ENCODE data around the gene C11orf68.
"Not testable (repeated sequence)": the region's sequence is repeated elsewhere in the genome, so short reads cannot be mapped to it uniquely, and the experiment has no call there.

C11orf68 gene

DNA sequence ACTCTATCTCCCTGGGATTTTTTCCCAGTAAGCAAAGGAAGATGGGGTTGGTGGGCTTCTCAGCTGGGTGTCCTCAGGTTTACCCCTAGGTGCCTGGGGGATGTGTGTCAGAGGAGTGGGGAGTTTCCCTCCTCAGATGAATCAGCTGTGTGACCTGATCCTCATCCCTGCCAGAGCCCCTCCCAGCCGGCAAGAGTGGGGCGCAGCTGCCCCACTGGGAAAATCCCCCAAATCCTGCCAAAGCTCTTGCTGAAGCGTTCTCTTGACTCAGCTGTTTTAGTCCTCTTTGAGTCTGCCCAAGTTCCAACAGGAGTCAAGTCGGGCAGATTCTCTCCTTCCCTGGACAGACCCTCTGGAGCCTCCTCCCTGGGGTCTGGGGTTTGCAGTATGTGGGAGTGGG, 6.0 kb downstream of the C11orf68 start:
- DNase-seq (ENCODE audit: low read depth) = no peak

- DNase-seq (ENCODE audit: low read depth) = no peak
Measured at GRCh38 chr11:65911682-65912568, 6.9 kb downstream of the C11orf68 start.

GRCh38 chr11:65907878-65908277, 11.0 kb downstream of the C11orf68 start:
- no peak for DNase-seq (ENCODE audit: low read depth)

GRCh38 chr11:65906602-65907001, 12.3 kb downstream of the C11orf68 start:
- no peak for DNase-seq (ENCODE audit: low read depth)

- no peak for DNase-seq (ENCODE audit: low read depth)
Measured at GRCh38 chr11:65903715-65904114, 15.1 kb downstream of the C11orf68 start.

DNA sequence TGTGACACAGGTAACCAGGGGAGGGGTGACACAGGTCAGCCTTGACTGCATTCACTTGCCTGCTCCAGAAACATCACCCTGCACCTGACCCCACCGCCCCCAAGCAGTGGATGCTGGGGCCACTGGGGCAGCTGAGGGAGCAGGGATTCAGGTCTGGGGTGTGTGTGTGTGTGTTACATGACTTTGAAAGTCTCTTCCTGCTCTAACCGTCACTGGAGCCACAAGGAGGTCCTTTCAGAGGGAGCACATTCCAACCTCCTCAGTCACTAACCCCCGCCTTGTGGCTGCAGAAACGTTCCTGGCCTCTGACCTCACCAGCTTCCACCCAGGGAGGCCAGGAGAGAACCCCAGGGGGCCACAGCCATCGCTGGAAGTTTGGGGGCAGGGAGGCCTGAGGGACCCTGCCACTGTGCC, 15.8 kb downstream of the C11orf68 start:
- DNase-seq (ENCODE audit: low read depth) = no peak

GRCh38 chr11:65900899-65901180, 18.0 kb downstream of the C11orf68 start:
- no peak for DNase-seq (ENCODE audit: low read depth)

DNA sequence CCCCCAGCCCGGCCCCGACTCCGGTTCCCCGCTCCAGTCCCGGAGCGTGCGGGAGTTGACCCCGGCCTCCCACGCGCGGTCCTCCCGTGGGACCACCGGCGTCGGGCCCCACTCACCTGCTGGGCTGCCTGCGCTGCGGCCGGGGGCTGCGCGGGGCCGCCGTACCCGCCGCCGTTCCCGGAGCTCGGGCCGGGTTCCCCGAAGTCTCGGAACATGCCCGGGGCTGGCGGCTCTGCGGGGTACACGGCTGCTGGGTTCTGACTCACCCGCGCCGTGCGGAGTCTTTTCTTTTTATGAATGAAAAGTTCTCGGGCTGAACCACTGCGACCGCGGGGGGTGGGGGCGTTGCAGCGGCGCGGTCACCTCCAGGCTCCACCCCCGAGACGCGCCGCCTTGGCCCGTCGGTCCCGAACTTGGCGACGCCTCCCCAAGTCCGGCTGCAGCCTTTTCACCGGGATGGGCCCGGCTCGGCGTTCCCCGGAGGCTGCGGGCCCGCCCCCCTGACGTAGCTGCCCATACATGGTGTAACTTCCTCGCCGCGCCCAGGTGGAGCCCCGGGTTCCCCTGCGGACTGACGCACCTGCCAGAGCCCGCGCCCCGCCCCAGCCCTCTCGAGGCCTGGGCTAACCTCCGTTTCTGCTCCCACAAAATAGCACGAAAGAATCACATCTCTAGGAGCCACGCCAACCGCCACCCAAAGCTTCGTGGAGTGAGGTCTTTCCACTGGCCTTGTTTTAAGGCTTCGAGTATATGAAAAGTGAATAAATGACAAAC, 18.6 kb downstream of the C11orf68 start, which contains the start of gene FOSL1:
Gene FOSL1 (minus strand): TSS at position 264 of the 774 bp plus-strand sequence. CDS start 49 bp downstream, at position 215.
- peak; percentile 84 for DNase-seq (ENCODE audit: low read depth)

DNA sequence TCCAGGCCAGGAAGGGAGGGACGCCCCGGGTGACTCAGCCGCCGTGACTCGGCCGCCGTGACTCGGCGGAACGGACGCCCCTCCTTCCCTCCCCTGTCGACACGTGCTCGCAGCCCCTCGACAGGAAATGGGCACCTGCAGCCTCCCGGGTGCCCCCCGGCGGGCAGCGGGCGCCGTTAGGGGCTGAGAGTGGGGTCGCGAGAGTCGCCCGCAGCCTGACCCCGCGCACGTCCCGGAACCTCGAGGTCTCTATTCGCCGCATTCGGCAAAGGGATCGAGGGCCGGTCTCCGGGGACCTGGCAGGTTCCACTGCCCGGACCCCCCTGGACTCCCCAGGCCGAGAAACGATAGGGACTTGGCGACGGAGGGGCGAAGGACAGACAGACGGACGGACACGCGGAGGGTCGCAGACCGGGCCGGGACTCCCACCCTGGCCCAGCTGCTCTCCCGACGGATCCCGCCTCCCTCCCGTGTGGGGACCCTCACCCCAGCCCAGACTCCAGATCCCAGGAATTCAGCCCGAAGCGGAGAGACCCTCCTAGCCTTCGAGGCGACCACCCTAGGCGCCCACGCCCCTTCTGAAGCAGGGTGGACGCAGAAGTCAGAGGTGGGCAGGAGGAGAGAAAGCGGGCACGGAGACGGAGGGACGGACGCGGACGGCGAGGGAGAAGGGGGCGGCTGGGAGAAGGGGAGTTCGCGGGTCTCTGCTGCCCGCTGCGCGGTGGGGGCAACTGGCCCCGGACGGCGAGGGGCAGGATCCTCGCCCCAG, 19.3 kb downstream of the C11orf68 start:
- peak; percentile 52 for DNase-seq (ENCODE audit: low read depth)

DNA sequence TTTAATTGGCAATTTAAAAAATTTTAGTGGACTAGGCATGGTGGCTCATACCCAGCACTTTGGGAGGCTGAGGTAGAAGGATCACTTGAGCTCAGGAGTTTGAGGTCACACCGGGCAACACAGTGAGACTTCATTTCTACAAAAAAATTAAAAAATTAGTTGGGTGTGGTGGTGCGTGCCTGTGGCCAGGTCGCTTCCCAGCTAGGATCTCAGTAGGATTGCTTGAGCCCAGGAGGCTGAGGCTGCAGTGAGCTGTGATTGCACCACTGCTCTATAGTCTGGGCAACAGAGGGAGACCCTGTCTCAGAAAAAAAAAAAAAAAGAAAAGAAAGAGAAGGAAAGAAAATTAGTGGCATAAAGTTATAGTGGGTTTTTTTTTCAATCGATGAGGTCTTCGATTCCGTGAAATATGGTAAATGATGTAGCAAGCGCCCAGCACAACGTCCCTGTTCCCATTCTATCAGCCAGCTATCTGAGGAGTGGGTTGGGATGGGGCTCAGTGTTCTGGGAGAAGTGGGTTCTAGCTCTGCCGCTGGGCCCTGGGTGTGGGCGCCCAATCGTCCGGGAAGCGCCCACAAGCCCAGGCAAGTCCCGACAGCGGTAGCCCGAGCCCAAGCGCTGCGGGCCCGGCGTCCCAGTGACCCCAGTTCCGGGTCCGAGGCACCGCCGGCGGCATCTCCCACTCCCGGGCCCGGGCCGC, 20.1 kb downstream of the C11orf68 start:
- no peak for DNase-seq (ENCODE audit: low read depth)

DNA sequence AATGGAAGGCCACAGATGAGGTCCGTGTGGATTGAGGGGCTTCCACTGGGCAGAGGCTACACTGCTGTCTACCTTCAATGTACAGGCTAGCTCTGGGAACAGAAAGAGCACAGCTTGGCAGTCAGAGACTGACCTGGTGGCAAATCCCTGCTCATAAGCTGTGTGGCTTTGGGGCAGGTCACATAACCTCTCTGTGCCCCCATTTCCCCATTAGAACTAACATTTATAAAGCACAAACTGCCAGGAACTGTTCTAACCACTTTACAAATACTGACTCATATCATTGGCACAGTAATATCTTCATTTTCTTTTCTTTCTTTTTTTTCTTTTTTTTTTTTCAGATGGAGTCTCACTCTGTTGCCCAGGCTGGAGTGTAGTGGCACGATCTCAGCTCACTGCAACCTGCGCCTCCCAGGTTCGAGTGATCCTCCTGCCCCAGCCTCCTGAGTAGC, 21.8 kb downstream of the C11orf68 start:
- DNase-seq (ENCODE audit: low read depth) = no peak

DNA sequence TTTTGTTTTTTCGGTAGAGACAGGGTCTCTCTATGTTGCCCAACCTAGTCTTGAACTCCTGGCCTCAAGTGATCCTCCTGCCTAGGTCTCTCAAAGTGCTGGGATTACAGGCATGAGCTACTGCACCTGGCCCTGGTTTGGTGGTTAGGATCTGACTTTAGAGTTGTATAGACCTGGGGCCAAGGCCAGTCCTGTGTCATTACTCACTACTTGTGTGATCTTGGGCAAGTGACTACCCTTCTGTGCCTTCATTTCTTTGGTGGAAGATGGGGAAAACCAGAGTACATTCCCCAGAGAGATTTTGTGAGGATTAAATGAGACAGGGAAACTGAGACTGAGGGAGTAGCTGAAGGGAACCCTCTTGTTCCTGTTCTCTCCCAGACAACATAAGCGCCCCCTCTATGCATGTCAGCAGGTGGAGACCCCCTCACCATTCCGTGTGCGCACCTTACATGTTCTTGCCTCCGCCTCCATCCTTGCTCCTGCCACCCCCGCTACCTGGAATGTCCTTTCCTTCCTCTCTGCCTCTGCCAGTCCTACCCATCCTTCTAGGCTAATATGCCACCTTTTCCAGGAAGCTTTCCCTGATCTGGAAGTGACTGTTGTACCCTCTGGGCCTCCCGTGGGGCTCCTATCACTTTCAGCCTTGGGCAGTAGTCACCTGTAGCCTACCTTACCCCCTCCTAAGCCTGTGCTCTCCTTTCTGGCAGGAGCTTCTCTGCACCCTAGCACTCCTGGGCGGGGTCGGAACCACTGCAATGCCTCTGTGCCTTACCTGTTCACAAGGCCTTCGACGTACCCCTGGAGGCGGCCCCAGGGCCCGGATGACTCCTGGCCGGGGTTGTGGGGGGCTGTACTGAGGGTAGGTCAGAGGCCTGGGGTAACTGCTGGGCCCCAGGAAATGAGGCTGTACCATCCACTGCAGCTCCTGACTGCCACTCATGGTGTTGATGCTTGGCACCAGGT, 22.5 kb downstream of the C11orf68 start:
- no peak for DNase-seq (ENCODE audit: low read depth)

DNA sequence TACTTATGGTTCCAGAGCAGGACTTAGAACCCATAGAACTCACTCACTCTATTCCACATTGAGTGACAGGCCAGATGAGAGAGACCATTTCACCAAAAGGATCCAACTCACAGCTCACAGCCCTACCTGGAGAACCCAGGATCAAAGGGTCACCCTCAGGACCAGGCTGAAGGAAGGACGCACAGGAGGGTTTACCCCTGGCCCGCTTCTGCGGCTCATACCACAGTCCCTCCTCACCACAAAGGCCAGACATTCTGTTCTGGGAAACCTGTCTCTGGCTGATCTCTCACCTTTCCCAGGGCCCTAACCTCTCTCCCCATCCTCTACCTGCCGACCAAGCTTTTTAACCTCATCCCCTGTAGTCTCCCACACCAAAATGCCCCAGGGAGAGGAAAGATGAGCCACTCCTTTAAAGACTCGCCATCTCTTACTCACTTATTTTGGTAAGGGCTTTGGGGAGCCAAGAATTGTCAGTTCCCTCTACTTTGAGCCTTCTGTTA, 23.3 kb downstream of the C11orf68 start:
- no peak for DNase-seq (ENCODE audit: low read depth)

DNA sequence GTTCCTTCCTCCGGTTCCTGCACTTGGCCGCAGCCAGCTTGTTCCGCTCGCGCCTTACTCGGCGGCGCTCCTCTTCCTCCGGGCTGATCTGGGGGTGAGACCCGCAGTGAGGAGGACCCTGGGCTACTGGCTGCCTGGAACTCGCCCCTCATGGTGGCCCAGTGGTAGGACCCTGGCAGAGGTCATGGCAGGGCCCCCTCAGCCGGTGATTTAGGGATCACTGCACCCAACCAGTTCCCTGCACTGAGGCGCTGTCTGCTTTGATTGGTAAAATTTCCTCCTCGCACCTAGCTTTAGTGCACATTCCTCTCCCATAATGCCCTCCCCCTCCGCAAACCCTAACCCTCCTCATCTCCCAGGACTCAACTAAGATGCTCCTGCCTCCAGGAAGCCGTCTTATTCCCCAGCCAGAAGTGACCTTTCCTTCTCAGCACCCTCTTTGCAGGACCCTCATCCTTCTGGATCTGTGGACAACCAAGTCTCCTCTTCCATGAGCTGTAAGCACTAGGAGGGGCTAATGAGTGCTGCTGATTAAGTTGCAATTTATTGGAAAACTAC, 24.7 kb downstream of the C11orf68 start:
- DNase-seq (ENCODE audit: low read depth) = no peak

DNA sequence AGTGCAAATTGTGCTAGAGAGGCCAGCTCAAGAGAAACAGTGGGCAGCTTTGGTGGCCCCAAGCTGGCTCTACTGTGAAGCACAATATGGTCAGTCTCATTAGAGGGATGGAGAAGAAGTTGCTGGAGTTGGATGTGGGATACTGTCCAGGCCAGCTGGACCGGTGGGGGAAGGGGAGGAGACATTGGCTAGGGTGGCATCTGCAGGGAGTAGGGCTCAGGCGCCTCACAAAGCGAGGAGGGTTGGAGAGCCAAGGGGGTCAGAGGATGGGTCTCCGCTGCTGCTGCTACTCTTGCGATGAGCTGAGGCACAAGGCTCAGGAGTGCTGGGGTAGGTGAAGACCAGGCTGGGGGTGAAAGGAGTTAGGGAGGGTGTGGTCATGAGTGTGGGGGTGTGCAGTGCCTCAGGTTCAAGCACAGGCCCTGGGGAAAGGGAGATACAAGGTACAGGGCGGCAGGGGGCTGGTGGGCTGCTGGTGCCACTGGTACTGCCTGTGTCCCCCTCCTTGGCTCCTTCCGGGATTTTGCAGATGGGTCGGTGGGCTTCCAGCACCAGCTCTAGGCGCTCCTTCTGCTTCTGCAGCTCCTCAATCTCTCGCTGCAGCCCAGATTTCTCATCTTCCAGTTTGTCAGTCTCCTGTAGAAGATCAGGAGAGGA, 26.1 kb downstream of the C11orf68 start:
- no peak for DNase-seq (ENCODE audit: low read depth)

- DNase-seq (ENCODE audit: low read depth) = not testable (repeated sequence)
Measured at GRCh38 chr11:65892137-65892540, 26.7 kb downstream of the C11orf68 start.

DNA sequence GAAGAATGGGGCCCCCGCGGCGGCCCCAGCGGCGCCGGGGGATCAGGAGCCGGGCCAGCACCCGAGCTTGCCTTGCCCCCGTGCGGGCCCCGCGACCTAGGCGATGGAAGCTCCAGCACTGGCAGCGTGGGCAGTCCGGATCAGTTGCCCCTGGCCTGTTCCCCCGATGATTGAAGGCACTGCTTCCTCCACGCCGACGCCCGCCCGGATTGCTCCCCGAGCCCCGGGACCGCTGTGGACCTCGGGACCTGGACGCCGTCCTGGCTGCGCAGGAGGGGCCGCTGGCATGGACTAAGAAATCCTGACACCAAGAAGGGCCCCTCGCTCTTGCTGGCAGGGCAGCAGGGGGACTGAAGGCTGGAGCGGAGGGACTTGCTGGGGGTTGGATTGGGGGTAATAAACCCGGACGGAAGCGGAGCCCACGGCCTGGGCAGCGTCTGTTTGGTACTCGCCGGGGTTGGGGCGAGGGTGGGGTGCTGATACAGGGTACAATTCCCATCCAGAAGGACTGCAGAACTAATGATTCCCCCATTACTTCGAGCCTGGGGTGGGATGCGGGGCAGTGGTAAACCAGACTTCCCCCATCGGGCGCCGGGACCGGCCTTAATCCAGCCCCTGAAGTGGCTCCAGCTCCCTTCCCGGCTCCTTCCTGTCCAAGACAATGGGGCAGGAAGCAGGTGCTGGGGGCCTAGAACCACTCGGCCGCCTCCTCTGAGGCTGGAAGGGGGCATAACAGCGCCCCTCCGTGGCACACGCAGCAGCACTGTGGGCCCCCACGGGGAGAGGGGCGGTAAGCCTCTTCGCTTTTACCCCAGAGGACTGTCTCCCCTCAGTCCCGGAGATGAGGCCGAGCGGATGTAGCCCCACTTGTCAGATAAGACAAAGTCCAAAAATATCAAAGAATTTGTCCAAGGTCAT, 27.4 kb downstream of the C11orf68 start:
- DNase-seq (ENCODE audit: low read depth) = no peak

All from stimulated activated CD8-positive, alpha-beta memory T cell treated with anti-CD3 and anti-CD28 coated beads, Interleukin-12 subunit alpha, Interleukin-12 subunit beta, amount 100 ng/mL, for 1 hour (primary cell).